Stimulated activated CD8-positive, alpha-beta memory T cell treated with anti-CD3 and anti-CD28 coated beads, Interleukin-12 subunit alpha, Interleukin-12 subunit beta, amount 100 ng/mL, for 4 hours (primary cell): ENCODE results near the gene RUBCN.

Experiments used
- DNase-seq: peaks from one replicate; pipeline ENCODE4 v3.0.0-alpha.2; 2020; ENCODE audit warnings: low read depth

Gene RUBCN

DNA sequence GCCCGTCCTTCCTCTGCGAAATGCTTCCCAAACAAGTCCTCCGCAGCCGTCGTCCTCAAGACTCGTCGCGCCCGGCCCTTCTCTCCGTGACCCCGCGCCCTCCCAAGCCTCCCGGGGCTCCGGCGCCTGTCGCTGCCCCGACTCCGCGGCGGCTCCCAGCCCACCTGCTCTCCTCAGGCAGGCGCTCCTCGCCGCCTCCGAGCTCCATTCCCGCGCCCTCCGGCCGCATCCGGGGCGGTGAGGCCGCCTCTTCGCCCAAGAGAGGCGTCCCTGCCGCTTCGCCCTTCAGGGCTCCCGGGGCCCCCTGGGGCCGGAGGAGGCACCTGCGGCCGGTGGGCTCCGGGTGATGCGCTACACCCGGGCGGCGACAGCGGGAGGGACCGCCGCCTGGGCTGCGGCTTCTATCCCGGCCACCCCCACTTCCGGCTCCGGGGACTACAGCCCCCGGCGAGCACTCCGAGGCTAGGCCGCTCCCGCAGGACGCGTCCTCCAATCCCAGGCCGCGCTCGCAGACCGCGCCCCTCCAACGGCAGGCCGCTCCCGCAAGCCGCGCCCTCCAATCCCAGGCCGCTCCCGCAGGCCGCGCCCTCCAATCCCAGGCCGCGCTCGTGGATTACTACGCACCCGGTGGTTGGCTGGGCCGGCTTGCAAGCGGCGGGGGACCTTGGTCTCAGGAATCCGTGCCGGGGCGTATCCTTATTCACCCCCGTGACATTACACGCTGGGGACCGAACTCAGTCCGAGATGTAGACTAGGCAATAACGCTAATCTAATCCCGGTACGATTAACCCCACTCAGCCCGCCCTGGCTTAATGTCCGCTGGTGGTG is at the start of gene RUBCN:
Gene RUBCN (minus strand): TSS at position 414 of the 828 bp plus-strand sequence. CDS start 185 bp downstream, at position 229.
- DNase-seq: peak; percentile 84

DNA sequence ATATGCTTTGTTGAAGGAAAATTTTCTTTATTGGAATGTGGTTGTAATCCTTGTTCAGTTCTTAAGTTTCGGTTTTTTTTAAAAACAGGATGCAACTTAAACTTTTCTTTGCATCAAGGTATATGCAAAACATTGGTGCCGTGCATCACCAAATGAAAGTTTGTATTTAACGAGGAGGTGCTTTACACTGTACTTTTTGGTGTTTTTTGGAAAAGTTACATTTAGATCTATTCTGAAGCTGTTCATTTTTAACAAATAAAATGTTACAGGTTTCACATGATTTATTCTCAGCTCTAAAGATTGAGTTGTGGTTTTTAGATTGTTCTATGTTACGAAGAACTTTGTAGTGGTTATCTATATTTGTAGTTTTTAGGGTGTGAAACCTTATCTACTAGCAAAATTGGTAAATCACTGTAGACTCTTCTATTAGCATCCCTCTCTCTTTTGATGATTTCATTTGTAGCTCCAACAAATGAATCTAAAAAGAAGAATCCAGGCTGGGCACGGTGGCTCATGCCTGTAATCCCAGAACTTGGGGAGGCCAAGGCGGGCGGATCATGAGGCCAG is 47.4 kb upstream of the RUBCN start:
- DNase-seq: no peak

GRCh38 chr3:197782230-197782629 is 45.5 kb upstream of the RUBCN start:
- DNase-seq: no peak

DNA sequence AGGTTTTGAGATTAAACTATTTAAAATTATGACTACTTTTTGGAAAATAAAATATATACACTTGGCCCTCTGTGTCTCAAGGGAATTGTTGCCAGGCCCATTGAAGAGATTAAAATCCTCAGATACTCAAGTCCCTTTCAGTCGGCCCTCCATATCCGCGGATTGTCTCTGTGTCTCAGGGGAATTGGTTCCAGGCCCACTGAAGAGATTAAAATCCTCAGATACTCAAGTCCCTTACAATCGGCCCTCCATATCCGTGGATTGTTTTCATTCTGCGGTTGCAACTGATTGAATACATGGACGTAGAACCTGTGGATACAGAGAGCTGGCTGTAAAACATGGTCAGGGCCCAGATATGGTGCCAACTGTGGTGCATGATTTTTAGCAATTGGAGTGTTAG is 38.6 kb upstream of the RUBCN start:
- no peak for DNase-seq

- no peak for DNase-seq
These were observed 25.1 kb upstream of the RUBCN start for GRCh38 chr3:197761784-197762183.

DNA sequence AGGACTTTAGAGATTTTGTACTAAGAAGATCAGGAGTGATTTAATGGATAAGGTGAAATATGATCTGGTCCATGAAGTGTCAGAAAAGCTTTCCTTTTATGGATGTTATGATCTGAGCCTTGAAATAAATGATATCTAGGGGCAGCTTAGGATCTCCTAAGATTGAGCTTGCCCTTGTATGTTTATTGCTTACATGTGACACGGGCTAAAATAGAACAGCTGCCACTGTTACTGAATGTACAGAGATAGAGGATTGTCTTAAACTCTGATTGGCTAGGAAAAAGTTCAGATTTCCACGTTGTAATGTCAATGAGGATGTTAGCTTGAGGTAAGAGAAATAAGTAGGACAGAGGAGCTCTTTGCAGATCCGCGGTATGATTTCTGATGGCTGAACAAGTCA is 21.8 kb upstream of the RUBCN start:
- no peak for DNase-seq

DNA sequence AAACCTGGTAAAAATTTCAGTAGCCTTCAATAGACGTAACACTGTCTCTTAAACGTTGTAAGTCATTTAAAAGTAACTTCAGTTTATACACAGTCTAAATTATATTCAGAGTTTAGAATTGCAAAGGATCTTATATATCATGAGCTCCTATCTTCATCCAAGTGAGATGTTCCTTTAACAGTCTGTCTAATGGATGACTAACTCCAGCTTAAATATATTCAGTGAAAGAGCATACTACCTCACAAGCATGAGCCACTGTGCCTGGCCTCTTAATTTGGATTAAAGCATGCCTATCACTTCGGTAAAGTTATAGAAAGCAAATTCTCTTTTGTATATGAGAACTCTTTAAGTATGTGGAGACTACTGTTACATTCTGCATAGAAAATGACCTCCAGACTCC is 20.0 kb upstream of the RUBCN start:
- no peak for DNase-seq

GRCh38 chr3:197753263-197753662 is 16.6 kb upstream of the RUBCN start:
- DNase-seq: no peak

DNA sequence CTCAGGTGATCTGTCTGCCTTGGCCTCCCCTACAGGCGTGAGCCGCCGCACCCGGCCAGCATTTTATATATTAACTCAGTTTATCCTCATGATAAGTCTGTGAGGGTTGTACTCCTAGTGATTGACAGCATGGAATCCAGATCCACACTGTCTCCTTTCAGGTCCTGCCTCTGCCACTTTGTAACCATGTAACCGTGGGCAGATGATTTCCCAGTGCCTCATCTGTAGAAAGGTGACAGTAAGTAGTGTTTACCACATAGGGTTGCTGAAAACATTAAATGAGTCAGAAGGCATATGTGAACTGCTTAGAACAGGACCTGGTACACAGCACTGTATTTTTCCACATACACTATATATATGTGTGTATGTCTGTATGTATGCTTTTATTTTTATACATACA is 15.4 kb upstream of the RUBCN start:
- no peak for DNase-seq

DNA sequence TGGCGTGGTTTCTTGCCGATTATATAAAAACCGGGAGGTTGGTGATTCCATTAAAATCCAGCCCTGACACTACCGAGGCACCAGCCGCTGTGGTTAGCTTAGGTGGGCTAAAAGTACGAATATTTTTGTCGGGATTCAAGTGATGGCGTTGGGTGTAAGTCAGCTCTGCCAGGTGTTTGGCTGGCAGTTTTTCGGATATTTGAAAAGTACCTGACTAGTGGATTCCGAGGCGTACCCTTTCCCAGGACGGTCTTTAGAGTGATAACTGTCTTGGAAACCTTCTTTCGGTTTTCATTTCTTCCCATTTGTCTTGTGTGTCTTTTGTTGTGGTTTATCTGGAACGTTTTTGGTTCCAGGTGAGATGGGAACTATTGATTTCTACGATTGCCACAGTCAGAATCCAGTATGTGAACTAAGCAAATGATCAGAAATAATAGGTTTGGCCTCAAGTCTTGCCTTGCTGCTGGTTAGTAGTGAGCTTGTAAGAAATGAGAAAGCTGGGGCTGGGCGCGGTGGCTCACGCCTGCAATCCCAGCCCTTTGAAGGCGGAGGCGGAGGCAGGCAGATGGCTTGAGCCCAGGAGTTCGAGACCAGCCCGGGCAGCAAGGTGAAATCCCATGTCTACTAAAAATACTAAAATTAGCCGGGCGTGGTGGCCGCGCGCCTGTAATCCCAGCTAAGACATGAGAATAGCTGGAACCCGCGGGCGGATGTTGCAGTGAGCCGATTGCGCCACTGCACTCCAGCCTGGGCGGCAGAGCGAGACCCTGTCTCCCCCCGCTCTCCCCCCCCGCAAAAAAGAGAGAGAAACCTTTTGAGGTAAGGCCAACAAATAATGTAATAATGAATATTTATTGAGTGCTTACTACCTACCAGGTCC is 14.4 kb upstream of the RUBCN start:
- no peak for DNase-seq

DNA sequence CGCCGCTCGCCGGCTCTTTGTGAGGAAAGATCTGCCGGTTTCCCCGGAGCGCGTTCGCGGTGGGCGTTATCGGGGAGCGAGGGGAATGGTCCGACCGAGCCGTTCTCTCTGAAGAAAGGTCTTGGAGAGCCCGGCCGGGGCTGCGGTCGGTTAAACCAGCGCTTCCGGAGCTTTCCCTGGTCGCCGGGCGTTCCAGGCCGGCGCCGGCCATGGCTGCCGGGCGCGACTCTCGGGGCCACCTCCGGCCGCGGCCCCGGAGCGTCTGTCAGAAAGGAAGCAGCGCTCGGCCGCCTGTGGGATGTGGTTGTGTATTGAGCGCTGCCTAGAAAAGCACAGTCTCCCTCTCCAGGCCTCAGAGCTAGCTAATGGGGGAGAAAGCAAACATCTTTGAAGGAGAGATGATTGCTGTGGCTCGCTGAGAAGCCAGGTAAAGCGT is 13.7 kb upstream of the RUBCN start:
- peak; percentile 31 for DNase-seq

DNA sequence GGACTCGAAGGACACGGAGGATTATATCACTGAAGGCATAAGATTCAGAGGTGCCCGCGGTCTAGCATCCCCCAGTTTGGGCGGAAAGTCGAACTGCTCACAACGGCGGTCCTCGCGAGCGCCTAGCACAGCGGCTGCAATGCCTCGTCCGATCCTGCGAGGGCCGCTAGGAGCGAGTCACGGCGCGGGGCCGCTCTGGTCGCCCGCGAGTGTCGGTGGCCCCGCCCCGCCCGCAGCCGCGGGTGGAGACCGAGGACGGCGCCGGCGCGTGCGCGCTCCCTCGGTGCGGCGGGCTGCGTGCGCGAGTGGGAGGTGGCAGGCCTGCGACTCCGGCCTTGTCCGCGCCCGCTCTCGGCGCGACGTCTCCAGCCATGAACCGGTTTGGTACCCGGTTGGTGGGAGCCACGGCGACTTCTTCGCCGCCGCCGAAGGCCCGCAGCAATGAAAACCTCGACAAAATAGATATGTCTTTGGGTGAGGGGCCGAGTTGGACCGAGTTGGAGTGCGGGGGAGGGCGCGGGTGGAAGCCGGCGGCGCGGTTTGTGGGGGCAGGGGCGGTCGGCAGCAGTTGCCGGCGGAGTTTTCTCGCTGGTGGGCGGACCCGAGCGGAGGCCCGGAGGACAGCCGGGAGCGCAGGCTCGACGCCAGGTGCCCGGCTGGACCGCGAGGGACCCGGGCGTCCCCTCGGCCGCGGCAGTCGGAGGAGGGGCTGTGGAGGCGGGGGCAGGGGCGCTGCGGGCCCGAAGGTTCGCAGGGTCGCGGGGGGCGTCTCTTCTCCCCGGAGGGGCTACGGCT is 13.1 kb upstream of the RUBCN start, which contains the start of gene FYTTD1:
Gene FYTTD1 (plus strand): TSS at position 283 of the 795 bp plus-strand sequence. CDS start 89 bp downstream, at position 372.
- DNase-seq: peak; percentile 84

DNA sequence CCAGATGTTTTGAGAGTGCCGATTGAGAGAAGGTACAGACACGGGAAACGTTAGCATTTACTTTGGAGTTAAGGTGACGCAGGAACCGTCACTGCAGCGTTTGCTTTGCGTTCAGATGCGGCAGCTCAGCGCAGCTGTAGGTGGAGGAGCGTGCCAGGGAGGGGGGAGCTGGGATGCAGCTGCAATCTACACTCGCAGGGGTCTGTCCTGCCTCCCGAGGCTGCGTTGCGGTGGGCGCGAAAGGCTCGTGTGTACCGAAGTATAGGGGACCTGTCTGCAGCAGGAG is 12.6 kb upstream of the RUBCN start:
- no peak for DNase-seq

DNA sequence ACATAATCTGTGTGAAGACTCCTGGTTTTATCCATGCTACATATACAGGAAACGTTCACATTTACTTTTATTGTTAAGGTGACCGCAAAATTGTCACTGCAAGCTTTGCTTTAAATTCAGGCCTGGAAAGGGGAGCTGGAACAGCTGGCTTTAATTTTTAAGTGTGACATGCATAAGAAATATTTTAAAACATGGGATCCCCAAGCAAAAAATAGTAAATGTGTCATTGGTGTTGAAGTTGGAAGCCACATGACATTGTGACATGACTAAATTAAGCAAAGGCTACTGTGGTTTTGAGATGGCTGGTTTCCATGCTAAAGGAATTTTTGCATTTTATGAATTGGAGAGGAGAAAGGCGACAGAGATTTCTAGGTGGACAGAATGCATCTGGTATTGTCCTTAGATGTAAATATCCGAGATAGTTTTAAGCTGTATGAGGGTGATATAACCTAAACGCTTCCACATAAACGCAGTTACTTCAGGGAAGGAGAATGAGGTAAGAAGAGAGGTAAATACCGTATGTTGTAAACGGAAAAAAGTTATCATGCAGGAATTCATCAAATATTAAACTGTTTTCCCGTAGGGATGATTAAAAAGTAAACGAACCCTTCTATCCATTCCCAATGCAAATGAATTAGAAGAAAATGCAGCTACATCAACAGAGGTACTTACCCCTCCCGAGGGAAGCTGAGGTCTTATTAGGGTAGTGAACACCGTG is 12.1 kb upstream of the RUBCN start:
- no peak for DNase-seq

DNA sequence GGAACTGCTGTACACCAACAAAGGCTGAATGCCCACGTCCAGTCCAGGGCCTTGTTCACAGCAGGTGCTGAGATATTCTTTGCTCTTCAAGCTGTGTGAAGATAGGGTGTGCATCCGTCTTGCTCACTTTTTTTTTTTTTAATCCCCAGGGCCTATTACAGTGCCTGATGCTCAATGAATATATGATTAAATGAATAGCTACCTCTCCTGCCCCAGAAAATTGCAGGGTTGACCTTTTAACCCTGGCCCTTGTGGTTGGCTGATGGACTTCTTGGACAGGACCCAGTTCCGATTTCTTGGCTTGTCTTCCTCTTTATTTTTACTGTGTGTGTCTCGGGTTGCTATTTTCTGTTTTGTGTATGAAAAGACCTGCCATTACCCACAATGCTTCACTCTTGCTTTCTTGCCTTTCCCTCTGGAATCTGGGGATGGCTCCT is 10.1 kb upstream of the RUBCN start:
- DNase-seq: no peak

- DNase-seq: no peak
These were observed 9.5 kb upstream of the RUBCN start for GRCh38 chr3:197746209-197746608.

DNA sequence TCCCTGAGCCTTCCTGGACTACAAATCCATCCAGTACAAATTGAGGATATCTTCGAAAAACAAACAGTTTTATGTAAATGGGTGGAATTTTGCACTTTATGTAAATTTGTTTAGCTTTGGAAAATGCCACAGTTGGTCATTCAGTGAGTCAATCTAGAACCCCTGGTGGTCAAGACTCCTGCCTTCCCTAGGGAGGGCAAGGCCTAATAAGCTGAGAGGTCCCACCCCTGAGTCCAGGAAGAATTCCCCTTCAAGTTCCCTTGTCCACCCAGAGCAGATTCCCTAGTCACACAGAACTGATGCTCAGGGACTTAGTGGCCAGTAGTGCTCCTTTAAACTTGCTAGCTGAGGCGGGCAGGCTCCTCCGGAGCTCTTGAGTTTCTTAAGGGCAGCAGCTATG is 6.1 kb upstream of the RUBCN start:
- DNase-seq: no peak

- no peak for DNase-seq
These were observed 1.2 kb upstream of the RUBCN start for GRCh38 chr3:197737749-197738462.

GRCh38 chr3:197737319-197737649 is 580 bp upstream of the RUBCN start:
- no peak for DNase-seq

DNA sequence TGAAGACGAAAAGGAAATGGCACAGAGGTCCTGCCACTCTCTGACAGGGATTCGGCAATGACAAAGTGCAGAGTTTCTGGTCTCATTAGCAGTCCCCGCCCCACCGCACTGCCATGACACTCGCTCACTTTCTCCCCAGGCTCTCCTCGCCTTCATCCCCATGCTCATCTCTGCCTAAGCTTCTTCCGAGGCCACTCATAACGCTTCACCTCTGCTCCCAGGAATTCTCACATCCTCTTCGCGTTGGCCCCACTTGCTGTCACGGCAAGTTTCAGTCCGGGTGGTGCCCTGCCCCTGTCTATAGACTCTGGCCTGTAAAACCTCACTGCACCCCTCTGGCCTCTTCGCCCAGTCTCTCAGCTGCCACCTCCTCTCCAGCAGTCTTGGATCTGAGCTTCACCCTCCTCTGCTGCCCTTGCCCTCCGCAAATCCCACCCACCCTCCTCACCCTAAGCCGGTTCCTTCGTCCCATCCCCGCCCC is 654 bp downstream of the RUBCN start:
- DNase-seq: peak; percentile 15
